ENCODE results near the gene LMOD1. TPM values are rescaled to one million over a fixed set of nuclear protein-coding genes. Genes with fewer than 3 reads are reported as not detected.

The LMOD1 gene
- total RNA-seq, 2 donors from 2014 or later = not detected

GRCh38 chr1:201899683-201900429 lies 46.5 kb downstream of the LMOD1 start:
- Mint-ChIP-seq H3K9me3 (no peaks in the 10 kb centered on the region), H3K4me1 (ENCODE audit: low read depth in 2 of 2) (peaks cover 5 to 8% of the 10 kb centered on the region in 2 donors), H3K27me3 (peaks cover 7 to 11% of the 10 kb centered on the region in 2 donors), H3K27ac (no peak overlapping the region), H3K4me3 (no peak overlapping the region), H3K36me3 (no peaks in the 10 kb centered on the region)
- ATAC-seq (no peak), DNase-seq (ENCODE audit: low spot score) (no peak)

DNA sequence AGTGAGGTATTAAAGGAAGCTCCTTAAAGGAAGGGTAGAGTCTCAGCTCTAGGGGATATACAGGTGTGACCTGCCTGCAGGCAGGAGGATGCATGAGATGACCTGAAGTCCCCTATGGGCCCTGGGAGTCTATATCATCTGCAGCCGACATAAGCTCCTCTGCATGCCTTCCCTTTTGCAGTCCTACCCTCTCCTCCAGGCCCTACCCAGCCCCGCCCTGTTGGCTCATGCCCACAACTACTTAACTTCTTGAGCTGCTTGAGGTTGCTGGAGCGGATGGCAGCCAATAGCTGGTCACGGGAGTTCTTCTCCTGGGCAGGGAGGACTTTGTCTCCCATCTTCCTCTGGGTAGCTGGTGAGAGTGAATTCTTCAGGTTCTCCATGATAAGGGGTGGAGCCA lies 47.4 kb downstream of the LMOD1 start:
- Mint-ChIP-seq H3K4me1 (ENCODE audit: low read depth in 2 of 2) (peaks cover 5 to 8% of the 10 kb centered on the region in 2 donors), H3K27ac (no peak overlapping the region), H3K4me3 (no peak overlapping the region), H3K27me3 (peaks cover 7 to 11% of the 10 kb centered on the region in 2 donors), H3K9me3 (no peaks in the 10 kb centered on the region), H3K36me3 (no peaks in the 10 kb centered on the region)
- DNase-seq (ENCODE audit: low spot score) (no peak), ATAC-seq (no peak)

GRCh38 chr1:201898240-201898894 lies 48.0 kb downstream of the LMOD1 start:
- Mint-ChIP-seq H3K9me3 (no peaks in the 10 kb centered on the region), H3K27ac (no peak overlapping the region), H3K4me3 (no peak overlapping the region), H3K27me3 (peaks cover 9 to 11% of the 10 kb centered on the region in 2 donors), H3K4me1 (ENCODE audit: low read depth in 2 of 2) (peaks cover 5 to 8% of the 10 kb centered on the region in 2 donors), H3K36me3 (no peaks in the 10 kb centered on the region)
- no peak for ATAC-seq
- DNase-seq (ENCODE audit: low spot score) = peak; percentile 25

DNA sequence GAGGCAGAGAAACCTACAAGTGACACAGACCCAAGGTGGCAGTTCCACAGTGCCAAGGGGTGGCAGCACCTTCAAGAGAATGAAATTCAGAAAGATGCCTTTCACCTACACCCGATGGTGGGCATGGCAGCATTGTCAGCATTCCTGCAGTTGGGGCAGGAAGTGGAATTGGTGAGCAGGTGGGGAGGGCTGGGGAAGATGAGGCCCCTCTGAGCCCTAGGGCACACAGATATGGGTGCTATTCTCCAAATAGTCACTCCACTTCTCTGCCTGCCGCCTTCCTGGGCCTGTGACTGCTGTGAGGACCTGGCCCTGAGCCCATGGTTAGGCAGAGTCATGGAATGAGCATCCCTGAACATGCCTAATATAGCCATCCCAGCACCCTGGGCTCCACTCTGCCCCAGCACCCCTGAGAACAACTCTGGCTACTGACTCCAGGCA lies 49.4 kb downstream of the LMOD1 start:
- H3K27ac Mint-ChIP-seq = no peak overlapping the region
- DNase-seq (ENCODE audit: low spot score) = no peak
- no peaks in the 10 kb centered on the region for H3K9me3 Mint-ChIP-seq
- peaks cover 5 to 8% of the 10 kb centered on the region in 2 donors for H3K4me1 Mint-ChIP-seq (ENCODE audit: low read depth in 2 of 2)
- peaks cover 11 to 13% of the 10 kb centered on the region in 2 donors for H3K27me3 Mint-ChIP-seq
- H3K36me3 Mint-ChIP-seq = no peaks in the 10 kb centered on the region
- H3K4me3 Mint-ChIP-seq = no peak overlapping the region
- ATAC-seq = no peak

GRCh38 chr1:201895913-201896807 lies 50.2 kb downstream of the LMOD1 start:
- H3K27me3 Mint-ChIP-seq = peaks cover 11 to 13% of the 10 kb centered on the region in 2 donors
- H3K27ac Mint-ChIP-seq = peak overlapping the region; percentile 28 to 35
- ATAC-seq (peak; percentile 87 to 89), DNase-seq (ENCODE audit: low spot score) (peak; percentile 87)
- peaks cover 5 to 8% of the 10 kb centered on the region in 2 donors for H3K4me1 Mint-ChIP-seq (ENCODE audit: low read depth in 2 of 2)
- H3K9me3 Mint-ChIP-seq = no peaks in the 10 kb centered on the region
- H3K4me3 Mint-ChIP-seq = peak overlapping the region; percentile 36
- no peaks in the 10 kb centered on the region for H3K36me3 Mint-ChIP-seq

GRCh38 chr1:201895120-201895665 lies 51.2 kb downstream of the LMOD1 start:
- Mint-ChIP-seq H3K4me3 (no peak overlapping the region), H3K27ac (no peak overlapping the region), H3K27me3 (peaks cover 5 to 11% of the 10 kb centered on the region in 2 donors), H3K9me3 (no peaks in the 10 kb centered on the region), H3K4me1 (ENCODE audit: low read depth in 2 of 2) (peaks cover 5 to 8% of the 10 kb centered on the region in 2 donors), H3K36me3 (no peaks in the 10 kb centered on the region)
- DNase-seq (ENCODE audit: low spot score) (no peak), ATAC-seq (no peak)

- no peaks in the 10 kb centered on the region for H3K9me3 Mint-ChIP-seq
- ATAC-seq = no peak
- H3K27me3 Mint-ChIP-seq = peaks cover 4 to 10% of the 10 kb centered on the region in 2 donors
- H3K36me3 Mint-ChIP-seq = no peaks in the 10 kb centered on the region
- peak; percentile 25 for DNase-seq (ENCODE audit: low spot score)
- H3K27ac Mint-ChIP-seq = no peak overlapping the region
- H3K4me3 Mint-ChIP-seq = no peak overlapping the region
- peaks cover 5 to 10% of the 10 kb centered on the region in 2 donors for H3K4me1 Mint-ChIP-seq (ENCODE audit: low read depth in 2 of 2)
Measured at GRCh38 chr1:201894343-201895119, 51.8 kb downstream of the LMOD1 start.

DNA sequence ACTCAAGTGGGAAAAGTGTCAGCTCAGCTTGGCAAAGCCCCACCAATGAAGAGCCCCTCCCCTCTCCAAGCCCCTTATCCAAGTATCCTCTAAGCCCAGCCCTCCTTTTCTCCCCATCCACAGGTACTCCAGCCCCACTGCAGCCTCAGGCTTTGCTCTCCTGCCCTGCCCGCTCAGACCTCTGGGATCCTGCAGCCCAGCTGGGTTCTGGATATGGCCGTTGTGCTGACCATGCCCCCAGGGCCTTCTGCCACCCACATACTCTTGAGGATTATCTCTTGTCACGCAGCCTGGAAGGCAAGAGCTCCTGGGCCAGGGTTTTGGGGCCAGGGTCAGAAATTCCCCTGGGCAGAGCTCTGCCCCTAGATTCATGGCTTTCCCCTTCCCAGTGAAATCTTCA lies 52.9 kb downstream of the LMOD1 start:
- no peak for ATAC-seq
- Mint-ChIP-seq H3K9me3 (no peaks in the 10 kb centered on the region), H3K36me3 (no peaks in the 10 kb centered on the region), H3K27me3 (peaks cover 7 to 8% of the 10 kb centered on the region in 2 donors), H3K4me1 (ENCODE audit: low read depth in 2 of 2) (peaks cover 5 to 11% of the 10 kb centered on the region in 2 donors), H3K27ac (peak overlapping the region in 1 of 2 donors; percentile 15), H3K4me3 (no peak overlapping the region)
- peak; percentile 34 for DNase-seq (ENCODE audit: low spot score)

DNA sequence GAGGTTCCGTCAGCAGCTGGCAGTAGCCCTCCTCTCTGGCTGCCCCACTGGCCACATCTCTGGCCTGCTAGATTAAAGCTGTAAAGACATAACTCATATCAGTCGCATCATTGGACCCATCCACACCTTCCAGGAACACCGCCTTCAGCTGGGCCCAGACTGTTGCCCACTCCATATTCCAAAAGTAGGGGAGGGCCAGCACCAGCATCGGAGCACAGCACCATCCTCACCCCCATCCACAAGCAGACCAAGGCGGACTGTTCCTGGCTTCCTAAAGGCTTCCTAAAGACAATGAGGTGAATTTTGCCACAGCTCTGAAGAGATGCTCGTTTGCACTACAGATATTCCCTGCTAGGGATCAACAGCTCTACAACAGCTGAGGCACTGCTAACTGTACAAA lies 54.1 kb downstream of the LMOD1 start:
- no peak overlapping the region for H3K4me3 Mint-ChIP-seq
- ATAC-seq (no peak), DNase-seq (ENCODE audit: low spot score) (no peak)
- peaks cover 13 to 15% of the 10 kb centered on the region in 2 donors for H3K27me3 Mint-ChIP-seq
- H3K27ac Mint-ChIP-seq = no peak overlapping the region
- no peaks in the 10 kb centered on the region for H3K36me3 Mint-ChIP-seq
- peaks cover 5 to 11% of the 10 kb centered on the region in 2 donors for H3K4me1 Mint-ChIP-seq (ENCODE audit: low read depth in 2 of 2)
- no peaks in the 10 kb centered on the region for H3K9me3 Mint-ChIP-seq

DNA sequence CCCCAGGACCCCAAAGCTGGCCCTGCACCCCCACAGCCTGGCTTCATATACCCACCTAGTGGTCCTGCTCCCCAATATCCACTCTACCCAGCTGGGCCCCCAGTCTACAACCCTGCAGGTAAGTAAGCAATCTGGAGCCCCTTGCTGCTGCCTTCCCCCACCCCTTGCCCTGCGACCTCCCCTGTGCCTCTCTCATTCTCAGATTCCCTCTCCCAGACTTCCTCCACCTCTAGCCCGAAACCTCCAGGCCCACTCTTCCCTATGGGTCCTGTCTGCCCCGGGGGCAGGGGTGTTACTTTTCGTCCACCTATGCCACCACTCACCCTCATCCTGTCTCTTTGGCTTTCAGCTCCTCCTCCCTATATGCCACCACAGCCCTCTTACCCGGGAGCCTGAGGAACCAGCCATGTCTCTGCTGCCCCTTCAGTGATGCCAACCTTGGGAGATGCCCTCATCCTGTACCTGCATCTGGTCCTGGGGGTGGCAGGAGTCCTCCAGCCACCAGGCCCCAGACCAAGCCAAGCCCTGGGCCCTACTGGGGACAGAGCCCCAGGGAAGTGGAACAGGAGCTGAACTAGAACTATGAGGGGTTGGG lies 54.8 kb downstream of the LMOD1 start:
- ATAC-seq = no peak
- H3K9me3 Mint-ChIP-seq = no peaks in the 10 kb centered on the region
- peaks cover 20 to 22% of the 10 kb centered on the region in 2 donors for H3K27me3 Mint-ChIP-seq
- peaks cover 5 to 11% of the 10 kb centered on the region in 2 donors for H3K4me1 Mint-ChIP-seq (ENCODE audit: low read depth in 2 of 2)
- DNase-seq (ENCODE audit: low spot score) = peak; percentile 34
- H3K36me3 Mint-ChIP-seq = no peaks in the 10 kb centered on the region
- no peak overlapping the region for H3K27ac Mint-ChIP-seq
- no peak overlapping the region for H3K4me3 Mint-ChIP-seq

- Mint-ChIP-seq H3K9me3 (no peaks in the 10 kb centered on the region), H3K27me3 (peaks cover 20 to 23% of the 10 kb centered on the region in 2 donors), H3K27ac (no peak overlapping the region), H3K4me3 (no peak overlapping the region), H3K36me3 (no peaks in the 10 kb centered on the region), H3K4me1 (ENCODE audit: low read depth in 2 of 2) (peaks cover under 1 to 5% of the 10 kb centered on the region in 2 donors)
- DNase-seq (ENCODE audit: low spot score) (peak; percentile 58), ATAC-seq (no peak)
Measured at GRCh38 chr1:201890806-201891450, 55.4 kb downstream of the LMOD1 start.

GRCh38 chr1:201890223-201890622 lies 56.1 kb downstream of the LMOD1 start:
- ATAC-seq = no peak
- H3K27me3 Mint-ChIP-seq = peaks cover 21 to 23% of the 10 kb centered on the region in 2 donors
- DNase-seq (ENCODE audit: low spot score) = peak; percentile 34
- H3K4me1 Mint-ChIP-seq (ENCODE audit: low read depth in 2 of 2) = peaks cover 0 to 3% of the 10 kb centered on the region in 2 donors
- no peak overlapping the region for H3K4me3 Mint-ChIP-seq
- no peaks in the 10 kb centered on the region for H3K36me3 Mint-ChIP-seq
- no peak overlapping the region for H3K27ac Mint-ChIP-seq
- no peaks in the 10 kb centered on the region for H3K9me3 Mint-ChIP-seq
